GM19468 (cell line): ENCODE data around the gene PDSS2.
"Not testable (repeated sequence)": the region's sequence is repeated elsewhere in the genome, so short reads cannot be mapped to it uniquely, and the experiment has no call there.

Experiments used
- ATAC-seq: cut with Tn5 transposase; IDR thresholded peaks from one replicate; pipeline ENCODE4 v1.9.1; 2021; ENCODE audit warnings: mild to moderate bottlenecking, moderate library complexity, moderate number of reproducible peaks; ENCODE audit not compliant: unreplicated experiment; ENCODE audit errors: extremely low read depth

PDSS2 gene

GRCh38 chr6:107198631-107199416, 260.5 kb downstream of the PDSS2 start:
- no peak for ATAC-seq

GRCh38 chr6:107196152-107196551, 263.2 kb downstream of the PDSS2 start:
- no peak for ATAC-seq

GRCh38 chr6:107194723-107195122, 264.6 kb downstream of the PDSS2 start:
- not testable (repeated sequence) for ATAC-seq

- no peak for ATAC-seq
Observed at GRCh38 chr6:107192830-107193229, 266.5 kb downstream of the PDSS2 start.

- no peak for ATAC-seq
Observed at GRCh38 chr6:107187630-107188029, 271.7 kb downstream of the PDSS2 start.

- ATAC-seq: no peak
Observed at GRCh38 chr6:107186047-107186446, 273.3 kb downstream of the PDSS2 start.

- ATAC-seq: no peak
Observed at GRCh38 chr6:107185391-107185970, 273.9 kb downstream of the PDSS2 start.

- no peak for ATAC-seq
Observed at GRCh38 chr6:107184435-107184834, 274.9 kb downstream of the PDSS2 start.

GRCh38 chr6:107180099-107180498, 279.3 kb downstream of the PDSS2 start:
- ATAC-seq: no peak

- ATAC-seq: no peak
Observed at GRCh38 chr6:107179004-107179403, 280.4 kb downstream of the PDSS2 start.

- ATAC-seq: no peak
Observed at GRCh38 chr6:107173779-107174178, 285.6 kb downstream of the PDSS2 start.

- no peak for ATAC-seq
Observed at GRCh38 chr6:107171513-107171912, 287.9 kb downstream of the PDSS2 start.

GRCh38 chr6:107164299-107164698, 295.1 kb downstream of the PDSS2 start:
- not testable (repeated sequence) for ATAC-seq

GRCh38 chr6:107161521-107161920, 297.8 kb downstream of the PDSS2 start:
- no peak for ATAC-seq

GRCh38 chr6:107156617-107157016, 302.7 kb downstream of the PDSS2 start:
- ATAC-seq: no peak

GRCh38 chr6:107154801-107155160, 304.6 kb downstream of the PDSS2 start:
- ATAC-seq: no peak

- ATAC-seq: no peak
Observed at GRCh38 chr6:107154131-107154800, 305.1 kb downstream of the PDSS2 start.

GRCh38 chr6:107152638-107153430, 306.5 kb downstream of the PDSS2 start:
- ATAC-seq: no peak

GRCh38 chr6:107144666-107145065, 314.7 kb downstream of the PDSS2 start:
- no peak for ATAC-seq

GRCh38 chr6:107144014-107144413, 315.4 kb downstream of the PDSS2 start:
- ATAC-seq: no peak

GRCh38 chr6:107140581-107140980, 318.8 kb downstream of the PDSS2 start:
- no peak for ATAC-seq
